CD4-positive, alpha-beta memory T cell (primary cell): ENCODE data around the gene PPP1R14C. TPM values are rescaled to one million over a fixed set of nuclear protein-coding genes. Genes with fewer than 3 reads are reported as not detected.

ENCODE experiments used
- CTCF ChIA-PET: fragments of 350-600 bp; sonication (Branson Sonifier 250); formaldehyde crosslinking; loops from one replicate; lab custom pipeline; 2021; ENCODE audit warnings: inconsistent platforms; ENCODE audit not compliant: partially characterized antibody; lab: Charles Lee
- POLR2A ChIA-PET: fragments of 350-600 bp; sonication (Branson Sonifier 250); formaldehyde crosslinking; loops from one replicate; lab custom pipeline; 2021; ENCODE audit not compliant: partially characterized antibody; lab: Charles Lee
- DNase-seq, 5 donors: peaks; one replicate each; pipeline versions ENCODE4 v3.0.0 to v3.0.0-alpha.2; 2020 to 2022; ENCODE audit warnings: mixed read lengths in 1 of 5
- H3K27ac ChIP-seq: one replicate; pipeline ENCODE4 v1.7.0; 2013; ENCODE audit warnings: low read depth, low read length
- H3K27me3 ChIP-seq: 2 replicates; pipeline ENCODE4 v1.7.0; 2013; ENCODE audit warnings: mild to moderate bottlenecking, low read length, moderate library complexity; ENCODE audit not compliant: insufficient read depth
- H3K36me3 ChIP-seq: 2 replicates; pipeline ENCODE4 v1.7.0; 2013; ENCODE audit warnings: mild to moderate bottlenecking, low read length, moderate library complexity; ENCODE audit not compliant: insufficient read depth
- H3K4me1 ChIP-seq: 2 replicates; pipeline ENCODE4 v1.7.0; 2013; ENCODE audit warnings: mild to moderate bottlenecking, low read length, moderate library complexity; ENCODE audit not compliant: insufficient read depth
- H3K4me3 ChIP-seq, 2 donors: one replicate each; pipeline ENCODE4 v1.7.0; 2013; ENCODE audit warnings: low read length in 2 of 2, mild to moderate bottlenecking in 1 of 2
- H3K9me3 ChIP-seq, 2 donors: one replicate each; pipeline ENCODE4 v1.7.0; 2013; ENCODE audit warnings: low read length in 2 of 2, control low read depth in 1 of 2; ENCODE audit not compliant: control insufficient read depth in 1 of 2
- H3K27ac Mint-ChIP-seq, 7 donors: one replicate each; pipeline ENCODE4 v1.8.0; 2020 to 2021; ENCODE audit warnings: mixed read lengths in 7 of 7, mild to moderate bottlenecking in 6 of 7, inconsistent platforms in 3 of 7, moderate library complexity in 3 of 7
- H3K27me3 Mint-ChIP-seq, 2 donors: one replicate each; pipeline ENCODE4 v1.8.0; 2020 to 2021; ENCODE audit warnings: mixed read lengths in 2 of 2
- H3K36me3 Mint-ChIP-seq, 2 donors: one replicate each; pipeline ENCODE4 v1.8.0; 2020 to 2021; ENCODE audit warnings: mixed read lengths in 2 of 2, inconsistent platforms in 1 of 2, mild to moderate bottlenecking in 1 of 2
- H3K4me1 Mint-ChIP-seq, 4 donors: one replicate each; pipeline ENCODE4 v1.8.0; 2020 to 2021; ENCODE audit warnings: mixed read lengths in 4 of 4, mild to moderate bottlenecking in 1 of 4
- H3K4me3 Mint-ChIP-seq, 8 donors: one replicate each; pipeline ENCODE4 v1.8.0; 2020 to 2021; ENCODE audit warnings: mixed read lengths in 8 of 8, mild to moderate bottlenecking in 7 of 8, moderate library complexity in 6 of 8, inconsistent platforms in 3 of 8
- H3K9me3 Mint-ChIP-seq, 8 donors: one replicate each; pipeline ENCODE4 v1.8.0; 2020 to 2021; ENCODE audit warnings: mixed read lengths in 8 of 8, mild to moderate bottlenecking in 5 of 8, inconsistent platforms in 3 of 8, moderate library complexity in 1 of 8
- intact Hi-C: fragments of 100-400 bp; cut with micrococcal nuclease; formaldehyde crosslinking; loops from one replicate; pipeline ENCODE4 v1.15.1; 2023
- polyA plus RNA-seq, 2 donors: library from polyadenylated mRNA; unstranded; fragments of 300-500 nt; fragmentation: Illumina TruSeq; gene quantifications; one replicate each; pipeline ENCODE4 v1.2.3, GENCODE V29; 2021
- total RNA-seq, 2 experiments: library from RNA; stranded (reverse); gene quantifications; one replicate each; pipeline ENCODE4 v1.2.3, GENCODE V29; 2021

The PPP1R14C gene
- total and polyA plus RNA-seq, 4 experiments from 2014 or later: not detected

- Histone ChIP-seq H3K9me3 (no peaks in the 10 kb centered on the region), H3K27ac (no peak overlapping the region), H3K4me3 (no peak overlapping the region), H3K4me1 (peaks cover 6% of the 10 kb centered on the region), H3K27me3 (no peaks in the 10 kb centered on the region), H3K36me3 (no peaks in the 10 kb centered on the region)
- Mint-ChIP-seq H3K27ac (peak overlapping the region in 1 of 7 donors; percentile 25), H3K36me3 (no peaks in the 10 kb centered on the region), H3K4me1 (peaks cover 4 to 12% (median 7%) of the 10 kb centered on the region in 4 donors), H3K9me3 (peaks cover 0 to 7% (median 2%) of the 10 kb centered on the region in 8 donors), H3K4me3 (no peak overlapping the region), H3K27me3 (peaks cover 0 to 1% of the 10 kb centered on the region in 2 donors)
- DNase-seq: no peak
- ChIA-PET POLR2A (no interaction called here), CTCF (no interaction called here)
- intact Hi-C loops: no loop called here
Measured at GRCh38 chr6:150266963-150267685, 124.3 kb downstream of the PPP1R14C start.

GRCh38 chr6:150267686-150268561 is 125.1 kb downstream of the PPP1R14C start:
- CTCF ChIA-PET: no interaction called here
- Histone ChIP-seq H3K9me3 (no peaks in the 10 kb centered on the region), H3K27me3 (no peaks in the 10 kb centered on the region), H3K36me3 (no peaks in the 10 kb centered on the region), H3K4me1 (peaks cover 6% of the 10 kb centered on the region), H3K4me3 (no peak overlapping the region), H3K27ac (no peak overlapping the region)
- Mint-ChIP-seq H3K4me3 (no peak overlapping the region), H3K36me3 (no peaks in the 10 kb centered on the region), H3K27ac (no peak overlapping the region), H3K4me1 (peaks cover 4 to 12% (median 7%) of the 10 kb centered on the region in 4 donors), H3K9me3 (peaks cover 0 to 7% (median 2%) of the 10 kb centered on the region in 8 donors), H3K27me3 (peaks cover 1 to 2% of the 10 kb centered on the region in 2 donors)
- POLR2A ChIA-PET: no interaction called here
- DNase-seq: no peak
- intact Hi-C loops: no loop called here

GRCh38 chr6:150269130-150269856 is 126.4 kb downstream of the PPP1R14C start:
- Mint-ChIP-seq H3K36me3 (no peaks in the 10 kb centered on the region), H3K27me3 (peaks cover 1 to 2% of the 10 kb centered on the region in 2 donors), H3K4me1 (peaks cover 3 to 6% (median 5%) of the 10 kb centered on the region in 4 donors), H3K27ac (no peak overlapping the region), H3K4me3 (no peak overlapping the region), H3K9me3 (peaks cover 0 to 5% (median 0%) of the 10 kb centered on the region in 8 donors)
- intact Hi-C loops: no loop called here
- ChIA-PET CTCF (no interaction called here), POLR2A (no interaction called here)
- DNase-seq: no peak
- Histone ChIP-seq H3K9me3 (no peaks in the 10 kb centered on the region), H3K27me3 (no peaks in the 10 kb centered on the region), H3K36me3 (no peaks in the 10 kb centered on the region), H3K4me1 (peaks cover 6% of the 10 kb centered on the region), H3K27ac (no peak overlapping the region), H3K4me3 (no peak overlapping the region)

GRCh38 chr6:150269857-150270223 is 127.0 kb downstream of the PPP1R14C start:
- Mint-ChIP-seq H3K36me3 (no peaks in the 10 kb centered on the region), H3K4me3 (no peak overlapping the region), H3K27ac (no peak overlapping the region), H3K27me3 (peaks cover 1 to 2% of the 10 kb centered on the region in 2 donors), H3K4me1 (peaks cover 0 to 1% (median under 1%) of the 10 kb centered on the region in 4 donors), H3K9me3 (peaks cover 0 to 2% (median 0%) of the 10 kb centered on the region in 8 donors)
- H3K36me3 ChIP-seq: no peaks in the 10 kb centered on the region
- peaks cover under 1% of the 10 kb centered on the region for H3K4me1 ChIP-seq
- no peak overlapping the region for H3K27ac ChIP-seq
- POLR2A ChIA-PET: no interaction called here
- CTCF ChIA-PET: no interaction called here
- intact Hi-C loops: no loop called here
- no peak for DNase-seq
- no peak overlapping the region for H3K4me3 ChIP-seq
- no peaks in the 10 kb centered on the region for H3K9me3 ChIP-seq
- H3K27me3 ChIP-seq: no peaks in the 10 kb centered on the region

- no peaks in the 10 kb centered on the region for H3K4me1 Mint-ChIP-seq
Measured at GRCh38 chr6:150270330-150271052, 127.6 kb downstream of the PPP1R14C start.

GRCh38 chr6:150271172-150271500 is 128.3 kb downstream of the PPP1R14C start:
- no peak overlapping the region for H3K27ac Mint-ChIP-seq
- Histone ChIP-seq H3K27me3 (no peaks in the 10 kb centered on the region), H3K4me1 (no peaks in the 10 kb centered on the region), H3K9me3 (no peaks in the 10 kb centered on the region), H3K27ac (no peak overlapping the region), H3K36me3 (no peaks in the 10 kb centered on the region), H3K4me3 (no peak overlapping the region)
- ChIA-PET CTCF (no interaction called here), POLR2A (no interaction called here)
- H3K9me3 Mint-ChIP-seq: peaks cover 0 to 2% (median 0%) of the 10 kb centered on the region in 8 donors
- intact Hi-C loops: no loop called here
- H3K27me3 Mint-ChIP-seq: peaks cover 1 to 2% of the 10 kb centered on the region in 2 donors
- DNase-seq: no peak
- no peak overlapping the region for H3K4me3 Mint-ChIP-seq
- H3K36me3 Mint-ChIP-seq: no peaks in the 10 kb centered on the region
- H3K4me1 Mint-ChIP-seq: no peaks in the 10 kb centered on the region

More at GRCh38 chr6:150270330-150271052, 127.6 kb downstream of the PPP1R14C start:
- intact Hi-C loops: no loop called here
- no peaks in the 10 kb centered on the region for H3K9me3 ChIP-seq
- peaks cover 0 to 2% (median 0%) of the 10 kb centered on the region in 8 donors for H3K9me3 Mint-ChIP-seq
- no peak overlapping the region for H3K4me3 ChIP-seq
- H3K36me3 ChIP-seq: no peaks in the 10 kb centered on the region
- POLR2A ChIA-PET: no interaction called here
- H3K27ac Mint-ChIP-seq: no peak overlapping the region
- CTCF ChIA-PET: no interaction called here
- H3K36me3 Mint-ChIP-seq: no peaks in the 10 kb centered on the region
- peaks cover 1 to 2% of the 10 kb centered on the region in 2 donors for H3K27me3 Mint-ChIP-seq
- H3K27ac ChIP-seq: no peak overlapping the region
- no peak overlapping the region for H3K4me3 Mint-ChIP-seq
- H3K4me1 ChIP-seq: no peaks in the 10 kb centered on the region
- H3K27me3 ChIP-seq: no peaks in the 10 kb centered on the region
- DNase-seq: no peak
